WTC11 (cell line): ENCODE results near the gene PHYHIPL. TPM values are rescaled to one million over a fixed set of nuclear protein-coding genes. Genes with fewer than 3 reads are reported as not detected.
A peak's percentile ranks its signal among the peaks of the same experiment; 100 is the strongest.
"Not testable (repeated sequence)": the region's sequence is repeated elsewhere in the genome, so short reads cannot be mapped to it uniquely, and the experiment has no call there.

Source experiments
- ATAC-seq: fragments of 200-7000 bp; cut with Tn5 transposase; 2 replicates; pipeline ENCODE4 v1.10.0; 2021; ENCODE audit warnings: mild to moderate bottlenecking, moderate library complexity
- CTCF ChIA-PET: fragments of 300-600 bp; sonication (Branson Sonifier 250); formaldehyde crosslinking; loops from one replicate; lab custom pipeline; 2021; ENCODE audit warnings: antibody characterized with exemption; lab: Charles Lee
- POLR2A ChIA-PET: fragments of 350-600 bp; sonication (Branson Sonifier 250); formaldehyde crosslinking; loops from one replicate; lab custom pipeline; 2021; ENCODE audit warnings: antibody characterized with exemption; lab: Charles Lee
- DNase-seq: peaks from one replicate; pipeline ENCODE4 v3.0.0; 2021; ENCODE audit warnings: low spot score
- H3K27ac Mint-ChIP-seq: 2 replicates; pipeline ENCODE4 v1.8.0; 2021; ENCODE audit warnings: mixed read lengths
- H3K27me3 Mint-ChIP-seq: 2 replicates; pipeline ENCODE4 v1.8.0; 2021; ENCODE audit warnings: low read depth, mild to moderate bottlenecking, moderate library complexity, mixed read lengths
- H3K36me3 Mint-ChIP-seq: 2 replicates; pipeline ENCODE4 v1.8.0; 2021; ENCODE audit warnings: mixed read lengths
- H3K4me1 Mint-ChIP-seq: 2 replicates; pipeline ENCODE4 v1.8.0; 2022; ENCODE audit warnings: mixed read lengths
- H3K4me3 Mint-ChIP-seq: 2 replicates; pipeline ENCODE4 v1.8.0; 2021; ENCODE audit warnings: mild to moderate bottlenecking, moderate library complexity, mixed read lengths
- H3K9me3 Mint-ChIP-seq: 2 replicates; pipeline ENCODE4 v1.8.0; 2021; ENCODE audit warnings: mixed read lengths
- CBFB ChIP-seq: sonication (generic); formaldehyde crosslinking; IDR thresholded peaks from 2 replicates; pipeline ENCODE4 v1.8.1; 2022; ENCODE audit warnings: mild to moderate bottlenecking, low read depth, missing genetic modification reagents
- CREB1 ChIP-seq: sonication (generic); formaldehyde crosslinking; IDR thresholded peaks from 2 replicates; pipeline ENCODE4 v1.8.0; 2023; ENCODE audit warnings: mild to moderate bottlenecking, missing genetic modification reagents
- ELF4 ChIP-seq: sonication (generic); formaldehyde crosslinking; IDR thresholded peaks from 2 replicates; pipeline ENCODE4 v1.8.1; 2022; ENCODE audit warnings: low read depth, mild to moderate bottlenecking, moderate library complexity, missing genetic modification reagents
- GABPB1 ChIP-seq: sonication (generic); formaldehyde crosslinking; IDR thresholded peaks from 2 replicates; pipeline ENCODE4 v1.8.1; 2023; ENCODE audit warnings: mild to moderate bottlenecking, missing genetic modification reagents
- NR1H2 ChIP-seq: sonication (generic); formaldehyde crosslinking; IDR thresholded peaks from 2 replicates; pipeline ENCODE4 v1.9.0; 2021; ENCODE audit warnings: mild to moderate bottlenecking, moderate library complexity, missing genetic modification reagents
- total RNA-seq: library from RNA; stranded (reverse); gene quantifications from 3 replicates; pipeline ENCODE4 v1.2.3, GENCODE V29; 2021
- TF ChIP-seq, protein P1 (sequence below): sonication (generic); formaldehyde crosslinking; IDR thresholded peaks from 2 replicates; pipeline ENCODE4 v1.8.1; 2022; ENCODE audit warnings: low read depth, mild to moderate bottlenecking, moderate library complexity, missing genetic modification reagents, borderline replicate concordance
- TF ChIP-seq, protein P2 (sequence below): sonication (generic); formaldehyde crosslinking; IDR thresholded peaks from 2 replicates; pipeline ENCODE4 v1.8.1; 2022; ENCODE audit warnings: missing genetic modification reagents, borderline replicate concordance
- TF ChIP-seq, protein P3 (sequence below): sonication (generic); formaldehyde crosslinking; conservative IDR thresholded peaks from 2 replicates; pipeline ENCODE4 v1.8.1; 2022; ENCODE audit warnings: mild to moderate bottlenecking, missing genetic modification reagents
- TF ChIP-seq, protein P4 (sequence below): sonication (generic); formaldehyde crosslinking; IDR thresholded peaks from 2 replicates; pipeline ENCODE4 v1.8.0; 2022; ENCODE audit warnings: mild to moderate bottlenecking, missing genetic modification reagents
- TF ChIP-seq, protein P5 (sequence below): sonication (generic); formaldehyde crosslinking; IDR thresholded peaks from 2 replicates; pipeline ENCODE4 v1.8.0; 2022; ENCODE audit warnings: missing genetic modification reagents
- TF ChIP-seq, protein P6 (sequence below): fragments of 250-450 bp; sonication (Bioruptor Pico); IDR thresholded peaks from 2 replicates; pipeline ENCODE4 v1.9.0; 2021; ENCODE audit warnings: mild to moderate bottlenecking
- TF ChIP-seq, protein P7 (sequence below): sonication (generic); formaldehyde crosslinking; IDR thresholded peaks from 2 replicates; pipeline ENCODE4 v1.8.0; 2022; ENCODE audit warnings: mild to moderate bottlenecking, missing genetic modification reagents
- TF ChIP-seq, protein P8 (sequence below): fragments of 200-600 bp; IDR thresholded peaks from 2 replicates; pipeline ENCODE4 v1.8.0; 2022; ENCODE audit warnings: antibody characterized with exemption
- TF ChIP-seq, protein P9 (sequence below): fragments of 250-450 bp; sonication (Bioruptor Pico); IDR thresholded peaks from 2 replicates; pipeline ENCODE4 v1.9.0; 2021; ENCODE audit warnings: moderate library complexity, mild to moderate bottlenecking, inconsistent platforms, borderline replicate concordance

The PHYHIPL gene
- total RNA-seq, 1 experiment from 2014 or later, result 0.13 TPM

DNA sequence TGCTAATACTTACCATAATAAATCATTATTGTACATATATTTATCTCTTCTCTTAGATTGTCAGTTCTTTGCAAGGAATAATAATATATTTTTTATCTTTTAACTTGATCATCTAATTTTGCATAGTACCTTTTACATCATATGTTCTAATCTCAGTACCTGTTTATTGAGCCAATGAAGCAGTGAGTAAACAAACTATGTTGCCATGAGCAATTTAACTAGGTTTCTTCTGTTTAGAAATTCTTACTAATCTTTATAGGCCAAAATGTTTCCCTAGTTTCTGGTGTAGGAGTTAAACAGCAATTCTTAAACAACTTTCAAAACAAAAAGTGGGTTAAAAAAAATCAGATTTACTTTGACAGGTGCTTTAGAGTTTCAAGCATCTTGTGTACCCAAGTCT, 61.3 kb downstream of the PHYHIPL start (continued):
- TF ChIP-seq, protein P1, sequence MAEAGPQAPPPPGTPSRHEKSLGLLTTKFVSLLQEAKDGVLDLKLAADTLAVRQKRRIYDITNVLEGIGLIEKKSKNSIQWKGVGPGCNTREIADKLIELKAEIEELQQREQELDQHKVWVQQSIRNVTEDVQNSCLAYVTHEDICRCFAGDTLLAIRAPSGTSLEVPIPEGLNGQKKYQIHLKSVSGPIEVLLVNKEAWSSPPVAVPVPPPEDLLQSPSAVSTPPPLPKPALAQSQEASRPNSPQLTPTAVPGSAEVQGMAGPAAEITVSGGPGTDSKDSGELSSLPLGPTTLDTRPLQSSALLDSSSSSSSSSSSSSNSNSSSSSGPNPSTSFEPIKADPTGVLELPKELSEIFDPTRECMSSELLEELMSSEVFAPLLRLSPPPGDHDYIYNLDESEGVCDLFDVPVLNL (CRISPR knock-in tag), result no peak
- TF ChIP-seq ELF4 (CRISPR knock-in tag), result no peak
- TF ChIP-seq, protein P2, sequence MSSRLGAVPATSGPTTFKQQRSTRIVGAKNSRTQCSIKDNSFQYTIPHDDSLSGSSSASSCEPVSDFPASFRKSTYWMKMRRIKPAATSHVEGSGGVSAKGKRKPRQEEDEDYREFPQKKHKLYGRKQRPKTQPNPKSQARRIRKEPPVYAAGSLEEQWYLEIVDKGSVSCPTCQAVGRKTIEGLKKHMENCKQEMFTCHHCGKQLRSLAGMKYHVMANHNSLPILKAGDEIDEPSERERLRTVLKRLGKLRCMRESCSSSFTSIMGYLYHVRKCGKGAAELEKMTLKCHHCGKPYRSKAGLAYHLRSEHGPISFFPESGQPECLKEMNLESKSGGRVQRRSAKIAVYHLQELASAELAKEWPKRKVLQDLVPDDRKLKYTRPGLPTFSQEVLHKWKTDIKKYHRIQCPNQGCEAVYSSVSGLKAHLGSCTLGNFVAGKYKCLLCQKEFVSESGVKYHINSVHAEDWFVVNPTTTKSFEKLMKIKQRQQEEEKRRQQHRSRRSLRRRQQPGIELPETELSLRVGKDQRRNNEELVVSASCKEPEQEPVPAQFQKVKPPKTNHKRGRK (CRISPR knock-in tag), result no peak
- TF ChIP-seq, protein P3, sequence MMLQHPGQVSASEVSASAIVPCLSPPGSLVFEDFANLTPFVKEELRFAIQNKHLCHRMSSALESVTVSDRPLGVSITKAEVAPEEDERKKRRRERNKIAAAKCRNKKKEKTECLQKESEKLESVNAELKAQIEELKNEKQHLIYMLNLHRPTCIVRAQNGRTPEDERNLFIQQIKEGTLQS, result no peak
- TF ChIP-seq, protein P4, sequence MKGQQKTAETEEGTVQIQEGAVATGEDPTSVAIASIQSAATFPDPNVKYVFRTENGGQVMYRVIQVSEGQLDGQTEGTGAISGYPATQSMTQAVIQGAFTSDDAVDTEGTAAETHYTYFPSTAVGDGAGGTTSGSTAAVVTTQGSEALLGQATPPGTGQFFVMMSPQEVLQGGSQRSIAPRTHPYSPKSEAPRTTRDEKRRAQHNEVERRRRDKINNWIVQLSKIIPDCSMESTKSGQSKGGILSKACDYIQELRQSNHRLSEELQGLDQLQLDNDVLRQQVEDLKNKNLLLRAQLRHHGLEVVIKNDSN, result no peak
- no peak for TF ChIP-seq GABPB1 (CRISPR knock-in tag)

DNA sequence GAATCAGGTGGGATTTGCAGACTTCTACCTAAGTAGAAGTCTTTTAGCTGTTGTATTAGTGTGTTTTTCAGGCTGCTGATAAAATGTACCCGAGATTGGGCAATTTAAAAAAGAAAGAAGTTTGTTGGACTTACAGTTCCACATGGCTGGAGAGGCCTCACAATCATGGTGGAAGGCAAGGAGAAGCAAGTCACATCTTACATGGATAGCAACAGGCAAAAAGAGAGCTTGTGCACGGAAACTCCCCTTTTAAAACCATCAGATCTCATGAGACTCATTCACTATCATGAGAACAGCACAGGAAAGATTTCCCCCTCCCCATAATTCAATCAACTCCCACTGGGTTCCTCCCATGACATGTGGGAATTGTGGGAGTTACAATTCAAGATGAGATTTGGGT, 62.7 kb downstream of the PHYHIPL start:
- DNase-seq, ATAC-seq, H3K4me3 Mint-ChIP-seq, H3K36me3 Mint-ChIP-seq, H3K9me3 Mint-ChIP-seq, POLR2A ChIA-PET, H3K27ac Mint-ChIP-seq, H3K4me1 Mint-ChIP-seq, H3K27me3 Mint-ChIP-seq: not testable (repeated sequence)
- CTCF ChIA-PET, result interaction anchor here (1.8 kb wide), 2 partner anchors 287 to 341 kb away, joined by 3 to 5 read pairs; no protein-coding TSS in a partner anchor

DNA sequence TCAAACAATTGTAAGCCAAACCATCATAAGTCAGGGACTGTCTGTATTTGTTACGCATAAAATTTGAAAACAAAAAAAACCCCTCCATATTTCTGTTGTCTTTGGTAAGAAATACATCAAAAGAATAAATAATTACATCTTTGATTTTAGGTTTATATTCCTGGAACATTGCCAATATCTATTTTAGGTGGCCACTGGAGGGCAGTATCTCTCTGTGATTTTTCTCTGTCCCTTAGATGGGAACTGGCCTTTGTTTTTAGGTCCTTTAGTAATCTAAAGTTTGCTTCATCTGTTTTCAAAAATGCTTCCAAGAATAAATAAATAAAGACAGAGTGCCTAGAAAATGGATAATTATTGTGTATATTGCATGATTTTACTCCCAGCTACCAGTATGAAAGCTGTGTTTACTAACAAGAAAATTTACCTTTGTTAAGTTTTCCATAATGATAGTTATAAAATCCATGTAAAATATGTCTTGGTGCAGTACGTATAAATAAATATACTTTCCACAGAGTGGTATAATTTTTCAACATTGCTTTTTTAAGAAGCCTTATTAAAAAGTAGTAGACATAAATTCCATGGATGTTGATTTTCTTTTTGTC, 64.2 kb downstream of the PHYHIPL start:
- DNase-seq, result no peak
- Mint-ChIP-seq H3K4me1 (peaks cover 5% of the 10 kb centered on the region; the same call in 1 of the 2 replicates), H3K36me3 (no peaks in the 10 kb centered on the region)
- TF ChIP-seq, protein P5, sequence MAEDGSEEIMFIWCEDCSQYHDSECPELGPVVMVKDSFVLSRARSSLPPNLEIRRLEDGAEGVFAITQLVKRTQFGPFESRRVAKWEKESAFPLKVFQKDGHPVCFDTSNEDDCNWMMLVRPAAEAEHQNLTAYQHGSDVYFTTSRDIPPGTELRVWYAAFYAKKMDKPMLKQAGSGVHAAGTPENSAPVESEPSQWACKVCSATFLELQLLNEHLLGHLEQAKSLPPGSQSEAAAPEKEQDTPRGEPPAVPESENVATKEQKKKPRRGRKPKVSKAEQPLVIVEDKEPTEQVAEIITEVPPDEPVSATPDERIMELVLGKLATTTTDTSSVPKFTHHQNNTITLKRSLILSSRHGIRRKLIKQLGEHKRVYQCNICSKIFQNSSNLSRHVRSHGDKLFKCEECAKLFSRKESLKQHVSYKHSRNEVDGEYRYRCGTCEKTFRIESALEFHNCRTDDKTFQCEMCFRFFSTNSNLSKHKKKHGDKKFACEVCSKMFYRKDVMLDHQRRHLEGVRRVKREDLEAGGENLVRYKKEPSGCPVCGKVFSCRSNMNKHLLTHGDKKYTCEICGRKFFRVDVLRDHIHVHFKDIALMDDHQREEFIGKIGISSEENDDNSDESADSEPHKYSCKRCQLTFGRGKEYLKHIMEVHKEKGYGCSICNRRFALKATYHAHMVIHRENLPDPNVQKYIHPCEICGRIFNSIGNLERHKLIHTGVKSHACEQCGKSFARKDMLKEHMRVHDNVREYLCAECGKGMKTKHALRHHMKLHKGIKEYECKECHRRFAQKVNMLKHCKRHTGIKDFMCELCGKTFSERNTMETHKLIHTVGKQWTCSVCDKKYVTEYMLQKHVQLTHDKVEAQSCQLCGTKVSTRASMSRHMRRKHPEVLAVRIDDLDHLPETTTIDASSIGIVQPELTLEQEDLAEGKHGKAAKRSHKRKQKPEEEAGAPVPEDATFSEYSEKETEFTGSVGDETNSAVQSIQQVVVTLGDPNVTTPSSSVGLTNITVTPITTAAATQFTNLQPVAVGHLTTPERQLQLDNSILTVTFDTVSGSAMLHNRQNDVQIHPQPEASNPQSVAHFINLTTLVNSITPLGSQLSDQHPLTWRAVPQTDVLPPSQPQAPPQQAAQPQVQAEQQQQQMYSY (CRISPR knock-in tag), result no peak
- TF ChIP-seq, protein P6, sequence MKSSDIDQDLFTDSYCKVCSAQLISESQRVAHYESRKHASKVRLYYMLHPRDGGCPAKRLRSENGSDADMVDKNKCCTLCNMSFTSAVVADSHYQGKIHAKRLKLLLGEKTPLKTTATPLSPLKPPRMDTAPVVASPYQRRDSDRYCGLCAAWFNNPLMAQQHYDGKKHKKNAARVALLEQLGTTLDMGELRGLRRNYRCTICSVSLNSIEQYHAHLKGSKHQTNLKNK, result no peak
- TF ChIP-seq, protein P7, sequence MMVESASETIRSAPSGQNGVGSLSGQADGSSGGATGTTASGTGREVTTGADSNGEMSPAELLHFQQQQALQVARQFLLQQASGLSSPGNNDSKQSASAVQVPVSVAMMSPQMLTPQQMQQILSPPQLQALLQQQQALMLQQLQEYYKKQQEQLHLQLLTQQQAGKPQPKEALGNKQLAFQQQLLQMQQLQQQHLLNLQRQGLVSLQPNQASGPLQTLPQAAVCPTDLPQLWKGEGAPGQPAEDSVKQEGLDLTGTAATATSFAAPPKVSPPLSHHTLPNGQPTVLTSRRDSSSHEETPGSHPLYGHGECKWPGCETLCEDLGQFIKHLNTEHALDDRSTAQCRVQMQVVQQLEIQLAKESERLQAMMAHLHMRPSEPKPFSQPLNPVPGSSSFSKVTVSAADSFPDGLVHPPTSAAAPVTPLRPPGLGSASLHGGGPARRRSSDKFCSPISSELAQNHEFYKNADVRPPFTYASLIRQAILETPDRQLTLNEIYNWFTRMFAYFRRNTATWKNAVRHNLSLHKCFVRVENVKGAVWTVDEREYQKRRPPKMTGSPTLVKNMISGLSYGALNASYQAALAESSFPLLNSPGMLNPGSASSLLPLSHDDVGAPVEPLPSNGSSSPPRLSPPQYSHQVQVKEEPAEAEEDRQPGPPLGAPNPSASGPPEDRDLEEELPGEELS, result no peak
- TF ChIP-seq, protein P8, sequence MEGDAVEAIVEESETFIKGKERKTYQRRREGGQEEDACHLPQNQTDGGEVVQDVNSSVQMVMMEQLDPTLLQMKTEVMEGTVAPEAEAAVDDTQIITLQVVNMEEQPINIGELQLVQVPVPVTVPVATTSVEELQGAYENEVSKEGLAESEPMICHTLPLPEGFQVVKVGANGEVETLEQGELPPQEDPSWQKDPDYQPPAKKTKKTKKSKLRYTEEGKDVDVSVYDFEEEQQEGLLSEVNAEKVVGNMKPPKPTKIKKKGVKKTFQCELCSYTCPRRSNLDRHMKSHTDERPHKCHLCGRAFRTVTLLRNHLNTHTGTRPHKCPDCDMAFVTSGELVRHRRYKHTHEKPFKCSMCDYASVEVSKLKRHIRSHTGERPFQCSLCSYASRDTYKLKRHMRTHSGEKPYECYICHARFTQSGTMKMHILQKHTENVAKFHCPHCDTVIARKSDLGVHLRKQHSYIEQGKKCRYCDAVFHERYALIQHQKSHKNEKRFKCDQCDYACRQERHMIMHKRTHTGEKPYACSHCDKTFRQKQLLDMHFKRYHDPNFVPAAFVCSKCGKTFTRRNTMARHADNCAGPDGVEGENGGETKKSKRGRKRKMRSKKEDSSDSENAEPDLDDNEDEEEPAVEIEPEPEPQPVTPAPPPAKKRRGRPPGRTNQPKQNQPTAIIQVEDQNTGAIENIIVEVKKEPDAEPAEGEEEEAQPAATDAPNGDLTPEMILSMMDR, result peak; percentile 58; the same call in 1 of the 2 replicates
- TF ChIP-seq CBFB (CRISPR knock-in tag), result no peak
- TF ChIP-seq NR1H2 (CRISPR knock-in tag), result no peak
- TF ChIP-seq, protein P9, sequence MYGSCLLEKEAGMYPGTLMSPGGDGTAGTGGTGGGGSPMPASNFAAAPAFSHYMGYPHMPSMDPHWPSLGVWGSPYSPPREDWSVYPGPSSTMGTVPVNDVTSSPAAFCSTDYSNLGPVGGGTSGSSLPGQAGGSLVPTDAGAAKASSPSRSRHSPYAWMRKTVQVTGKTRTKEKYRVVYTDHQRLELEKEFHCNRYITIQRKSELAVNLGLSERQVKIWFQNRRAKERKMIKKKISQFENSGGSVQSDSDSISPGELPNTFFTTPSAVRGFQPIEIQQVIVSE (CRISPR knock-in tag), result no peak
- TF ChIP-seq CREB1 (CRISPR knock-in tag), result no peak
- TF ChIP-seq, all 79 proteins: peak for 1
- Mint-ChIP-seq H3K27ac (no peak overlapping the region), H3K27me3 (no peaks in the 10 kb centered on the region), H3K9me3 (peaks cover 5% of the 10 kb centered on the region), H3K4me3 (no peak overlapping the region)
- ChIA-PET CTCF (interaction anchor here (1.8 kb wide), 2 partner anchors 288 to 340 kb away, joined by 3 to 5 read pairs; no protein-coding TSS in a partner anchor), POLR2A (no interaction called here)
- ATAC-seq, result no peak
